Myocyte (in vitro differentiated cells): Measurements from ENCODE around the gene KCTD8. TPM values are rescaled to one million over a fixed set of nuclear protein-coding genes. Genes with fewer than 3 reads are reported as not detected.

ENCODE experiments used
- DNase-seq: peaks from one replicate; pipeline ENCODE4 v3.0.0-alpha.2; 2012; ENCODE audit warnings: low read depth
- polyA plus RNA-seq: library from polyadenylated mRNA; unstranded; fragments of >200 nt; gene quantifications from one replicate; pipeline ENCODE4 v1.2.1, GENCODE V29; 2012; ENCODE audit warnings: missing spikeins
- total RNA-seq: library from RNA; depleted of rRNA; stranded (reverse); fragments of >200 nt; gene quantifications from 2 replicates; pipeline ENCODE4 v1.2.3, GENCODE V29; 2014

The KCTD8 gene
- not detected in 2 replicates for total RNA-seq
- not detected for polyA plus RNA-seq

DNA sequence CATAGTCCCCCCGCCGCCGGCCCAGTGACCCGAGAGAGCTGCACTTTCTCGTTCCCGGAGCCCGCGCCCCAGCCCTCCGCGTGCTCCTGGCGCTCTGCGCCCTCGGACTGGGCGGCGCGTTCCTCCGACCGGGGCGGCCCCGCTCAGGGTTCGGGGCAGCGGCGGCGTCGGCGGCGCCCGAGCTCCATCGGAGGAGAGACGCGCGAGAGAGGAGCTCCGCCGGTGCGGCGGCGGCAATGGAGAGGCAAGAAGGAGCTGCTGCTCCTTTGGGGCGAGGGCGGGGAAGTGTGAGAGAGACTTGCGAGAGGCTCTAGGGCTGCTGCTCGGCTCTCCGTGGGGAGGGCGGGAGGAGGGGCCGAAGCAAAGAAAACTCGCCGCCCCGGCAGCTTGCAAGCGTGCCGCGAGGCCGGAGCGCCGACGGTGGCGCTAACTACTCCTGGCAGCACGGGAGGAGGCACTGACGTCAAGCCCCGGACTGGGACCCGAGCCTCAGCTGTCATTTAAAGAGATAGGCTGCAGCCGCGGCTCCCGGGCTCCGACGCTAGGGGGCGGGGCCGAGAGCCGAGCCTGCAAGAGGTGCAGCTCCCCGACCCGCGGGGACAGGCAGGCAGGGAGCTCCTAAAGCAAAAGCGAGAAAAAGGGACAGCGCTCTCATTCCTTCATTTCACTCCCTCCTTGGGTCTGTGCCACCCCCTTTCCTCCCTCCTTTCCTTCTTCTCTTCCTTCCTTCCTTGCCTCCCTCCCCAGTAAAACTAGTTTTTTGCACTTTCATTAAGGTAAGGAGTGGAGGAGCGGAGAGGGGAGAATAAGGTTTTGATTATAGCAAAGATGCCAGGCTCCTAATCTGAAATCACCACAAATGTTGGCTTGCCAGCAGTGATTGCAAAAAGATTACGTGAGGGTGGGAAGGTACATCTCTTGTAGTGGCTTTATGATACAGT, at the start of gene KCTD8:
KCTD8 (minus strand) TSS at position 289 of the 941 bp plus-strand sequence.
- DNase-seq: peak; percentile 43

DNA sequence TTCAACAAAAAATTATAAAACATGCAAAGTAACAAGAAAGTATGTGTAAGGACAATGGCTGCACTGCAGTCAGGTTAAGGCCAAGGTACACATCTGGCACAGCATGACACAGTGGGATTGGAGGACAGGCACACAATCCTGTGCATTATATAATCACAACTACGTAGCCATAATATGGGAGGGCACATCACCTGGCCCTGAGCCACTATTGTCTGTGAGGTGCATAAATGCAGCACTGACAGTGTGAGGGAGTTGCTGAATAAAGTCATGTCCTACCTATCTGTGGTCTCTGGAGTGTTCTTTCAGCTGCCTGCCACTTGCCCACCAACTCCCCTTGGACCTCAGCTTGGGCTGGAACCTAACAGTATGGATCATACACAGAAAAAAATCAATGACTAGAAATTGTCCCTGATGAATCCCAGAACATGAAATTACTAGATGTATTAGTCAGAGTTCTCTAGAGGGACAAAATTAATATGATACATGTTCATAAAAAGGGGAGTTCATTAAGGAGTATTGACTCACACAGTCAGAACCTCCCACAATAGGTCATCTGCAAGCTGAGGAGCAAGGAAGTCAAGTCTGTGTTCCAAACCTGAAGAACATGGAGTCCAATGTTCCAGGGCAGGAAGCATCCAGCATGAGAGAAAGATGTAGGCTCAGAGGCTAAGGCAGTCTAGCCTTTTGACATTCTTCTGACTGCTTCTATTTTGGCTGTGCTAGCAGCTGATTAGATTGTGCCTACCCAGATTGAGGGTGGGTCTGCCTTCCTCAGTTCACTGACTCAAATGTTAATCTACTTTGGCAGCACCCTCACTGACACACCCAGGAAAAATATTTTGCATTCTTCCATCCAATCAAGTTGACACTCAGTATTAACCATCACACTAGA, 46.4 kb upstream of the KCTD8 start:
- no peak for DNase-seq

DNA sequence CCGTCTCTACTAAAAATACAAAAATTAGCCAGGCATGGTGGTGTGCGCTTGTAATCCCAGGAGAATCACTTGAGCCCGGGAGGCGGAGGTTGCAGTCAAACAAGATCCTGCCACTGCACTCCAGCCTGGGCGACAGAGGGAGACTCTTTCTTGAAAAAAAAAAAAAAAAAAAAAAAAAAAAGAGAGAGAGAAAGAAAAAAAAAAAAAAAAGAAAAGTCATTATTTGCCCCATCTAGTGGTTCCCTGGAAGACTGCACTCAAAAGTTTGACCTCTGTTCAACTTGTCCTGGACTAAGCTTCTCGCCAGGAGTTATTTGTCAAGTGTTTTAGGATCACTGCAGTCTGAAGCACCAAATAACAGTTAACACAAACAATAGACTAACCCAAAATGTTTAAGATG, 45.3 kb upstream of the KCTD8 start:
- DNase-seq: no peak

DNA sequence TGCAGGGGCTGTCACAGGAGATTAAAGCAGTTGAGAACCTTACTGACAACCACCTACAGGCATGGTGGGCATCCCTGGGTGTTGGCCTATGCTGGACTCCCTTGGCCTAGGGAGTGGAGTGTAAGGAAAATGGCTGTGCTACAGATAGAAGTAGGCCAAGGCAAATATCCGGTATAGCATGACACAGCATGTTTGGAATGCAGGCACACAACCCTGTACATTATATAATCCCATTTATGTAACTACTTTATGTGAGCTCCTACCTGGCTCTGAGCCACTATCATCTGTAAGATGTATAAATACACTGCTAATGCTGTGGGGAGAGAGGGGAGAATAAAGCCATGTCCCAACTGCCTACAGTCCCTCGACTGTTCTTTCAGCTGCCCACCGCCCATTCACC, 38.7 kb upstream of the KCTD8 start:
- no peak for DNase-seq

DNA sequence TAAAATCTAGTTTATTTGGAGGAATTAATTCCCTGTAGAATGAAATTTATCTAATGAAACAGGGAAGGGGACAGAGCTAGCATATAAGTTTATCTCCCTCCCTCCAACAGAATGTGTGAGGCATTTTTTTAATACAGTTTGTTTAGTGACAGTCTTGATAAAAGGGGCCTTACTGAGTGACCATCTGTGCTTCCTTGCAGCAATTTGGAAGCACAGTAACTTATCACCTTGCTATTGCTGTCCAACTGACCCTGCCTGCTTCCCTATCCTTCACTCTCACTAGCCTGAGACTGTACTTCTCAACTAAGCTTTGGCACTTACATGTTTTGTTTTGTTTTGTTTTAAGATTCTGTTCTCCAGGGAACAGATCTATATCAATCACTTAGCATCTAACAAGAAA, 31.1 kb upstream of the KCTD8 start:
- no peak for DNase-seq

DNA sequence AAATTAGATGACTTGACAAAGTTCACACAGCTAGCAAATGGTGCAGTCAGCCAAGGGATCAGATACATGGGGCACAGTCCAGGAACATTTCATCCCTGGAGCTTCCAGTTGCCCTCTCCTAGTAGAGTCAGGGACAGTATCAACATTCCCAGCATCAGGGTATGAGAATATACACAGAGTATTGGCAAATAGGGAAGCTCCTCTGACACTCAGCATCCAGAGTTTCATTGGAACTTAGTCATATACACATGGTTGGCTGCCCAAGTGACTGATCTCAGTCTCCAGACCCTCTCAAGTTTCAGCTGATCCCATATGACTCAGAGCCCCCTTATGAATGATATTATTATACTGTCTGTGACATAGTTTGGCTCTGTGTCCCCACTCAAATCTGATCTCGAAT, 13.7 kb upstream of the KCTD8 start:
- no peak for DNase-seq

DNA sequence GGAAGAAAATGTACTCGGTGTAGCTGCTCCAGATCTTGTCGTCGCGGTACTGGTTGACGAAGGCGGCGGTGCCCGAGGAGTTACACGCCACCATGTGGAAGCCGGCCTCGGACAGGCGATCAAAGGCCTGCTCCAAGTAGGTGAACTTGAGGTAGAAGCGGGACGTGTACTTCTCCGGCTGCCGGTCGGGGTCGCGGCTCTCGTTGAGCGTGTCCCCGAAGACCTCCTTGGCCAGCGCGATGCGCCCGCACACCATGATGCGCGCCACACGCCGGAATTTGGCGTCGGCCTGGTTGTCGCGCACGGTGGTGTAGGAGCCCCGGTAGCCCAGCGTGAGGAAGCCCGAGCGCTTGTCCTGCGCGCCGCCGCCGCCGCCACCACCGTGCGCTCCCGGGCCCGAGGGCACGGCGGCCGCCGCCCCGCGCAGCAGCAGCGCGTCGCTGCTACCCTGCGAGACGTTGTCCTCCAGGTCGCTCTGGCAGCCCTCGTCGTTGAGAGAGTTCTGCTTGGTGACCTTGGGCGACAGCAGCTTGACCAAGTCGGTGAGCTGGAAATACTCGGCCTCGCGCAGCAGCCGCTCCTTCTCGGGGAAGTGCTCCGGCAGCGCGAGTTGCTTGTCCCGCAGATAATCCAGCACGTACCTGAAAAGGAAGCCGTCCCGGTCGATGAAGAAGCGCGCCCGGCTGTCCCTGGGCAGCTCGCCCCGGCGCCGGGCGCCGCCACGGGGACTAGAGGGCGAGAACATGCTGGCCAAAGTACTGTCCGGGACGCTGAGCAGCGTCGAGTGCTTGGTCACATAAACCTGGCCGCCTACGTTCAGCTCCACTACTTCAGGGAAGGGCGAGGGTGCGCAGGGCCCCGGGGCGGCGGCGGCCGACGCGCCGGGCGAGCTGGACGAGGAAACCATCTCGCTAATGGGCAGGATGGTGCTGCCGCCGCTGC, 775 bp downstream of the KCTD8 start:
- DNase-seq: no peak

DNA sequence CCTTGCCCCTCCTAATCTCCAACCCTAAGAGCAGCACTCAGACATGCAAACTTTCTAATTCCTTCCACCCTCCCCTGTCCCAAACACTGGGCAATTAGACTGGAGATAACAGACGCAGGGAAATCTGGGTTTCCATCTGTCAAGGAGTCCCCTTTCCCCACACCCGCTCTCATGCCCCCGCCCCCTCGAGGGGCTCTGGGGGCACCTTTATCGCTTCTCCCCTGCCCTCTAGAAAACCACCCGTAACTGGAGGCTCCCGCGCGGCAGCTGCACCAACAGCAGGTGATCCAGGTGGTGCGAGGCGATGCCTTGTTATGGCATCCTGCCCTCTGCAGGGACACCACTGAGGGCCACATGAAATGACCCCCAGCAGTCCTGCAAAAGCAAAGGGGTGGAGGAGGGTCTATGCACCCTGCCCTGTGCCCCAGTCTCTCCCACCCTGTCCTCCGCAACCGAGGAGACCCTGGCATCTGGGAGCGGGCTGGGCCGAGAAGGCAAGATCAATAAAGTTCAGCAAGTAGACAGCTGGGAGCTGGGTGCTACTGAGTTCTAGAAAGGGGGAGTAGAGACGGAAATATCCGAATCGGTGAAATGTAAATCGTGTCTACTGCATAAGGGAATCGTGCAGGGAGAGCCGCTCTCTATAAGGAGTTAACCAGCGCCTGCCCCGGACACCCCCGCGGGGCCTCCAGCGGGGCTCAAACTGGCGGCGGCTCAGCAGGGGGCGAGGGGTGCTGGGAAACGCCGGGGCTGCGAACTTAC, 1.6 kb downstream of the KCTD8 start:
- DNase-seq: no peak

DNA sequence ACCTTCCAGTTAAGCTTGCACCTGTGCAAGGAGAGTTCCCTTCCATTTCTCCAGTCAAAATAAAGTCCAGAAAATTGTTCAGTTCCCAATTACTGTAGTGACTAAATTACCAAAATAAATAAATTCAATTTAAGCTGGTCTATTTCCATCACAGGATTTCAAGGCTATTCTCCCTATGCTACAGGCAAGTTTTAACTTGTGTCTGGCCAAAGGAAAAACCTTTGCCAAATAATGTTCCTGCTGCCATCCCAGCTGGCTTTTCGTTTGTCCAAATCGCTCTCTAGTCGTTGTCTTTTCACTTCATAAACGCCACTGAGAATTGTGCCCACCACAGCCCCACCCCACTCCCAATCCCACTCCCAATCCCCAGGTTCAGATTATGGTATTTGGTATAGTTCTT, 2.4 kb downstream of the KCTD8 start:
- DNase-seq: no peak

DNA sequence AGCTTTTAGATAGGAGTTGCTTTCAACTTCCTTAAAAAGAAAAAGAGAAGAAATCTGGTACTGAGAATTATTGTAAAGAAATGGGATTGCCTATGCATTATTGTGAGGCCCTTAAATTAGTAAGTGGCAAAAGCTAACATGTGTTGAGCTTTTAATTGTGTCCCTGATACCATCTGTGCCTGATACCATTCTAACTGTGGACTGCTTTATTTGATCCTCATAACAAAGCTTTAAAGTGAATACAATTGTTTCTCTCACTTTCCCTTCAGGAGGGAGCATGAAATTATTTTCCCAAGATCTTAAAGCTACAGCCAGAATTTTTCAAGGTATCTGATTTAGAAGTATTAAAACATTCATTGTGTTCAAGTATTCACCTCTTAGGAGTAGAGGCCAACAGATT, 9.9 kb downstream of the KCTD8 start:
- DNase-seq: no peak

DNA sequence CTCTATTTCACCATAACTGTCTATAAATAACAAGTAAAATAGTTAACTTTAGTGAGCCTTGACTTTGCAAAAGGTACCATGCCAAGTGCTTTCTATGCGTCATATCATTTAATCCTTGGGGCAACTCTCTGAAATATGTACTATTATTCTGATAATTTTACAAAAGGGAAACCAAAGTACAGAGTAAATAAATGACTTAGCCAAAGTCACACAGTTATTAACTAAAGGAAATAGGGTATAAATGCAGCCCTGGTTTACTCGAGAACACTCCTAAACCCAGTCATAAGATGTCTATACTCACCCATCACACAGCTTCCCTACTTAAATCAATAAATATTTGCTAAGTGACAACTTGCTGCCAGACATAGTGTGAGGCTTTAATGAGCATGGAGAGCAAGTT, 14.4 kb downstream of the KCTD8 start:
- no peak for DNase-seq

DNA sequence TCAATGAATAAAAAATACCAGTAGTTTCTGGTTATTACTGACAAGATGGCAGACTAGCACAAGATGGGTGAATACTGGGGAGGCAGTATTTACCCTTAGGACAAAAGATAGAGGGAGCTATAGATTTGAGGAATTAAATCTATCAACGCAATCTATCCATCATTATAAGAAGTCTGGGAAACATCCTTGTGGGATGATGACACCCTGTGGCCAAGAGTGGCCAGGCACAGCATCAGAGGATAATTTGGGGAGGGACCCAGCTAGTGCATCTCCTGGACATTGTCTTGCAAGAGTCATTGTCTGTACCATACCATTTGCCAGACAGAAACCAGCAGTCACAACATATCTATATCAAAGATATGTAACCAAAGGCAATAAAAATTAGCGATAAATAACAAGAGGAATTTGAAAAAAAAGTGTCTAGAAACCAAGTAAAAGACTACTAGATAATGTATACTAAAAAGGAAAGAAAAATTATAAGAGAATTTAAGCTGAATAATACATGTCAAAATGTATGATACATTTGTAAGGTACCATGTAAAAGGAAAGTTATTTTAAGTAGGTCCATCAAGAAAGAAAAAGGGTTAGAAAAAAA, 22.9 kb downstream of the KCTD8 start:
- DNase-seq: no peak

DNA sequence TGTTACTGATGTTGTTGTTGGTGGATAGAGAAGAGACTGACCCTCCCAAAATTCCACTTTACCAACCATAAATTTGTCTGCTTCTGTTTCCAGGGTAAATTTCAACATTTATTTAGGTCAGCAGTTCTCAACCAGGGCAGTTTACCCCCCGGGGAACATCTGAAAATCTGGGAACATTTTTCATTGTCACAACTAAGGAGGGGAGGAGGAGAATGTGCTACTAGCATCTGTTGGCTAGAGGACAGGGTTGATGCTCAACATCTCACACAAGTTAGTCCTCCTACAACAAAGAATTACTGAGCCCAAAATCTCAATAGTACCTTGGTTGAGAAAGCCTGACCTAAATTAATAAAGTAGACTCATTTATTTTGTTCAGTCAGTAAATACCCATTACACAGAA, 25.7 kb downstream of the KCTD8 start:
- no peak for DNase-seq

DNA sequence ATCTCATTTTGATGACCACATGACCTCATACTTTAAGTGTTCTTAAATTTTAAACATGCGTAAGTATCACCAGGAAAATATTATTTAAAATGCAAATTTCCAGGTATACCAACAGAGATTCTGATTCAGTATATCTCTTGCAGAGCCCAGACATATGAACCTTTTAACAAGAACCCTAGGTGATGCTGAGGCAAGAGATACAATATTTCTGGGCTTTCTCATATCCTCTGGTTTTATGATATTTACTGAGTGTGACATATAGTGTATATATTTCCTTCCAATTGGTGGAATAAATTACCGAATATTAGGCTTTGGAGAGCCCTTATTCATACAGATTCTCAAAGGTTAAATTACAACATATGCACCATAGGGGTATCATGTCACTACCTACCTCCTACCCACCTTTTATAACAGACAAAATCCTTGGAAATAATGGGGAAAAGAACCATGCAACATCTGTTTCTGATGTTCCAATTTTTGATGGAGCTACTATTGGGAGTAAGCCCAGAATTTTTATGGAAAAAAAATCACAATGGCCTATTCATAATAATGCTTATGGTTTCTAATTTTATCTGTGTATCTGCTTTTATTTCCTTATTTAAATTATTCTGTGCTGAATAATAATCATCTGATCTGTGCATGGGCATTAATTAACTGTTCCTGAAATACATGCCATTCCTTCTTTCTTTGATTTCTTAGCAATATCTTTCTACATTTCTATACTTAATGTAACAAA, 27.1 kb downstream of the KCTD8 start:
- DNase-seq: no peak

DNA sequence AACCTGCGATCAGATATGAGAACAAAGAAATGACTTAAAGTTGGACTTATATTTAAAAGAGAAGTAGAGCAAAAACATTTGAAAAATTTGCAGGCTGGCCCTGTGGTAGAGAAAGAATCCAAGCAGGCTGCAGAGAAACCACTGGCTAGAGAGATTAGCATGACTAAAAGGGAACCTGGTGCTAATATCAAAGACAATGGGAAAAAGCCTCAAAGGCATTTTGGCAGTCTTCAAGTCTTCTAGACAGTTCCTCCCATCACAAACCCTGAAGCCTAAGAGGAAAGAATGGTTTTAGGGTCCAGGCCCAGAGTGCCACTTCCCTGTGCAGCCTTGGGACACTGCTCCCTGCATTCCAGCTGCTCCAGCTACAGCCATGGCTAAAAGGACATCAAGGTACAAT, 33.4 kb downstream of the KCTD8 start:
- no peak for DNase-seq

DNA sequence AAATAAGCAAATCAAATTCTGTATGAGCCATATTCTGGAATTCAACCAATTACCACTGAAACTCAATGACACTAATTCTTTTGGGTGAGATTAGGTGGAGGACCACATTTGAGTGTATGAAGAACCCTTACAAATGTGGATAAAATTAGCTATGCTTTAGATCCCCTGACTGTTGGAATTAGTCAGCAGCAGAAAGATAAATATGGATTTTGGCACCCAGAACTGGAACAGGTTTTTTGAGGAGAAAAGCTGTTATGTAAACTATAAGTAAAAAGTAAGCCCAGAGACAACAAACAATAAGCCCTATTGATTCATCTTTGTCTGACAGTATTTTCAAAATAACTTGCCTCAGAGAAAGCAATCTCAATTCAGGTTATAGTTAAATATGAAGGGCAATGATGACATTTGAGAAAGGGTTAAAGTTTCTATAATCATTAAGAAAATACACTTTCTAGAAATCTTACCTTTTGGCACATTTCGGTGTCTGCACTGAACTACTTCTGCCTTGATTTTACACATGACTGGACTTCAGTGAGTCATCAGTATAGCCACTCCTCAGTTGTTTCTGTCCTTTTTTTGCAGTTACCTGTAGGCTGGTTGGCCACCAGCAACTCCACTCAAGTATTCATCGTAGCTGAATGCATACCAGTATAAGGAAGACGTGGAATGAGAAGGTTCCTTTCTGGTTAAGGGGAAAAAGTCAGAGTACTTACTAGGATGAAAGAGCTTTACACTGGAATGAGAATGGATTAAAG, 80.0 kb downstream of the KCTD8 start:
- DNase-seq: no peak

DNA sequence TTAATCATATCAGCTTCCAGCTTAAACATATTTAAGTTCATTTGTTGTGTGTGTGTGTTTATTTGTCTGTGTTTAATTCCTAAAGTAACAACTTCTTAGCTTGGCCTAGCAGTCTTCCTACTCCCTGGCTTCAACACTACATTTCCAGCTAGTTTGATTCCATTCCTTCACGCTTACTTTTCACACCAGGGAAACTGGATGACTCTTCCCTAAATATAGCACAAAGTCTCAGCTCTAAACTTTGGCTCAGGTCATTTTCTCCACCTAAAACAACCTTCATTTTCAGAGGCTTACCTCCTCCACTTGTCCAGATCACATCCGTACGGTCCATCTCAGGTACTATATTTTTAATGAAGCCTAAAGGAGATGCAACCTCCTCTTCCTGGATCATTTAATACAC, 94.4 kb downstream of the KCTD8 start:
- DNase-seq: no peak

DNA sequence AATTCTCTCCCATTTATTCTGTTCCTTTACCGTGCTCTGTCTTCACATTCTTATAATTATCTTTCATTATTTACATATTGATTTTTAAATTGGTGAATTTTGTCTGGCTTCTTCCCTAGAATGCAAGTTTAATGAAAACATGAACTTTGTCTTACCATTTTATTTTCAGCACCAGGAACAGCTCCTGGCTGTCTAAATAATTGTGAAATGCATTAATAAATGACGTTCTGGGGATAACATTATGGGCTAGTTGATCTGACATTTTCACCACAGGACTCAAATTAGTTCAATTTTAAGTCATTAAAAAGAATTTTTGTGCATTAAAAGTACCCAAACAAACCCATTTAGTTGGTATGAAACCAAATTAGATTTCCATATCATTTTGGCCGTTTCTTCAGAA, 97.5 kb downstream of the KCTD8 start:
- DNase-seq: no peak
